PC-9 (cell line): Measurements from ENCODE around the gene MAMLD1. TPM values are rescaled to one million over a fixed set of nuclear protein-coding genes. Genes with fewer than 3 reads are reported as not detected.

ENCODE experiments used
- BruUV-seq: library from RNA; stranded (reverse); fragments of 400-500 nt; replicated peaks from 2 replicates; lab custom pipeline; 2021; lab: Mats Ljungman, UMichigan
- CTCF ChIA-PET: fragments of 300-600 bp; sonication (Branson Sonifier 250); formaldehyde crosslinking; loops from one replicate; lab custom pipeline; 2022; ENCODE audit warnings: antibody characterized with exemption; lab: Charles Lee
- POLR2A ChIA-PET: fragments of 300-600 bp; sonication (Branson Sonifier 250); formaldehyde crosslinking; loops from one replicate; lab custom pipeline; 2022; ENCODE audit warnings: antibody characterized with exemption; ENCODE audit not compliant: unreplicated experiment; lab: Charles Lee
- DNase-seq, 2 experiments: peaks; one replicate each; pipeline versions ENCODE4 v3.0.0 to v3.0.0-alpha.2; 2015 to 2022; ENCODE audit warnings: mixed read lengths in 1 of 2
- H2AFZ ChIP-seq: fragments of 200-600 bp; sonication (generic); 2 replicates; pipeline ENCODE4 v1.8.1; 2017; ENCODE audit warnings: antibody characterized with exemption
- H3F3A ChIP-seq: fragments of 200-600 bp; sonication (generic); 2 replicates; pipeline ENCODE4 v1.8.1; 2017; ENCODE audit warnings: antibody characterized with exemption, mild to moderate bottlenecking, low read depth; ENCODE audit not compliant: insufficient read depth
- H3K27ac ChIP-seq: fragments of 200-600 bp; sonication (generic); 2 replicates; pipeline ENCODE4 v1.6.1; 2016; ENCODE audit warnings: mixed run types
- H3K27me3 ChIP-seq: fragments of 200-600 bp; sonication (generic); 2 replicates; pipeline ENCODE4 v1.6.1; 2016; ENCODE audit warnings: low read depth, mixed run types; ENCODE audit not compliant: insufficient read depth
- H3K36me3 ChIP-seq: fragments of 200-600 bp; sonication (generic); 2 replicates; pipeline ENCODE4 v1.6.1; 2016; ENCODE audit warnings: low read depth, mixed run types
- H3K4me1 ChIP-seq: fragments of 200-600 bp; sonication (generic); replicated peaks from 2 replicates; pipeline ENCODE4 v1.6.1; 2016; ENCODE audit warnings: mixed run types; ENCODE audit not compliant: insufficient read depth
- H3K4me2 ChIP-seq: fragments of 200-600 bp; sonication (generic); 2 replicates; pipeline ENCODE4 v1.6.1; 2017; ENCODE audit warnings: mixed run types
- H3K4me3 ChIP-seq: fragments of 200-600 bp; sonication (generic); 2 replicates; pipeline ENCODE4 v1.6.1; 2016; ENCODE audit warnings: mixed run types
- H3K79me2 ChIP-seq: fragments of 200-600 bp; sonication (generic); 2 replicates; pipeline ENCODE4 v1.6.1; 2017; ENCODE audit warnings: low read depth, mixed run types
- H3K9me2 ChIP-seq: fragments of 200-600 bp; sonication (generic); 2 replicates; pipeline ENCODE4 v1.8.1; 2017; ENCODE audit warnings: mild to moderate bottlenecking; ENCODE audit not compliant: insufficient read depth
- H3K9me3 ChIP-seq: fragments of 200-600 bp; sonication (generic); 2 replicates; pipeline ENCODE4 v1.8.1; 2016; ENCODE audit warnings: low read depth; ENCODE audit not compliant: insufficient read depth
- H4K20me1 ChIP-seq: fragments of 200-600 bp; sonication (generic); 2 replicates; pipeline ENCODE4 v1.8.1; 2017; ENCODE audit not compliant: insufficient read depth
- CTCF ChIP-seq: fragments of 200-600 bp; sonication (generic); conservative IDR thresholded peaks from 2 replicates; pipeline ENCODE4 v1.6.1; 2017; ENCODE audit warnings: mixed run types, antibody characterized with exemption, mild to moderate bottlenecking, moderate library complexity
- EZH2 ChIP-seq: fragments of 200-600 bp; sonication (generic); IDR thresholded peaks from 2 replicates; pipeline ENCODE4 v1.8.0; 2017; ENCODE audit warnings: antibody characterized with exemption, low read depth
- intact Hi-C: fragments of 100-400 bp; cut with micrococcal nuclease; formaldehyde crosslinking; loops from one replicate; pipeline ENCODE4 v1.10.0; 2022; ENCODE audit not compliant: unreplicated experiment
- total RNA-seq: library from RNA; stranded (reverse); gene quantifications from 2 replicates; pipeline ENCODE4 v1.2.3, GENCODE V29; 2021

The MAMLD1 gene
- total RNA-seq, 1 experiment from 2014 or later: 2.5 TPM

GRCh38 chrX:150542846-150543229 lies 179.7 kb downstream of the MAMLD1 start:
- Histone ChIP-seq H3K27me3 (0 out of 2 replicates have a peak, but pooled peaks cover 10% of the 10 kb centered on the region), H3K9me3 (no peaks in the 10 kb centered on the region; the same call in 1 of the 2 replicates), H3K79me2 (no peaks in the 10 kb centered on the region), H3K4me3 (no peak overlapping the region), H3K4me1 (no peaks in the 10 kb centered on the region), H4K20me1 (no peaks in the 10 kb centered on the region), H3K4me2 (no peak overlapping the region), H3F3A (no peaks in the 10 kb centered on the region), H3K9me2 (no peaks in the 10 kb centered on the region), H3K27ac (no peak overlapping the region), H2AFZ (no peak overlapping the region), H3K36me3 (no peaks in the 10 kb centered on the region)
- no TSS peak for BruUV-seq
- intact Hi-C loops: no loop called here
- CTCF ChIA-PET: no interaction called here
- no peak for TF ChIP-seq EZH2
- no peak for TF ChIP-seq CTCF
- no peak for DNase-seq
- POLR2A ChIA-PET: no interaction called here

GRCh38 chrX:150543230-150544155 lies 180.4 kb downstream of the MAMLD1 start:
- Histone ChIP-seq H3K9me2 (no peaks in the 10 kb centered on the region), H3F3A (no peaks in the 10 kb centered on the region), H3K27me3 (0 out of 2 replicates have a peak, but pooled peaks cover 7% of the 10 kb centered on the region), H3K4me2 (no peak overlapping the region), H3K9me3 (no peaks in the 10 kb centered on the region; the same call in 1 of the 2 replicates), H3K4me3 (no peak overlapping the region), H4K20me1 (no peaks in the 10 kb centered on the region), H3K79me2 (no peaks in the 10 kb centered on the region), H3K27ac (no peak overlapping the region), H3K4me1 (no peaks in the 10 kb centered on the region), H3K36me3 (no peaks in the 10 kb centered on the region), H2AFZ (no peak overlapping the region)
- POLR2A ChIA-PET: interaction anchor here (0.7 kb wide), 1 partner anchor 32 kb away, joined by 6 read pairs; no protein-coding TSS in a partner anchor
- no peak for DNase-seq
- TF ChIP-seq CTCF (no peak), EZH2 (no peak)
- CTCF ChIA-PET: no interaction called here
- intact Hi-C loops: no loop called here
- no TSS peak for BruUV-seq

- H2AFZ ChIP-seq: no peak overlapping the region
Measured at GRCh38 chrX:150544222-150544787, 181.2 kb downstream of the MAMLD1 start.

More at GRCh38 chrX:150544222-150544787, 181.2 kb downstream of the MAMLD1 start:
- TF ChIP-seq CTCF: no peak
- TF ChIP-seq EZH2: no peak
- DNase-seq: no peak
- Histone ChIP-seq H3K4me1 (no peaks in the 10 kb centered on the region), H3K4me3 (no peak overlapping the region), H3K27me3 (0 out of 2 replicates have a peak, but pooled peaks cover 4% of the 10 kb centered on the region), H3F3A (no peaks in the 10 kb centered on the region), H3K4me2 (no peak overlapping the region), H3K79me2 (no peaks in the 10 kb centered on the region), H3K9me3 (no peaks in the 10 kb centered on the region), H3K36me3 (no peaks in the 10 kb centered on the region), H3K9me2 (no peaks in the 10 kb centered on the region), H4K20me1 (no peaks in the 10 kb centered on the region), H3K27ac (no peak overlapping the region)
- intact Hi-C loops: no loop called here
- CTCF ChIA-PET: interaction anchor here (0.7 kb wide), 1 partner anchor 137 kb away, joined by 3 read pairs; no protein-coding TSS in a partner anchor
- POLR2A ChIA-PET: interaction anchor here (0.7 kb wide), 1 partner anchor 31 kb away, joined by 6 read pairs; no protein-coding TSS in a partner anchor
- no TSS peak for BruUV-seq
